Activated gamma-delta T cell treated with anti-CD3 and anti-CD28 coated beads, Interleukin-2, amount 50 U/mL, for 16 hours (primary cell): ENCODE data around the gene PHLDA3.
"Not testable (repeated sequence)": the region's sequence is repeated elsewhere in the genome, so short reads cannot be mapped to it uniquely, and the experiment has no call there.

Source experiments
- DNase-seq: peaks from one replicate; pipeline ENCODE4 v3.0.0-alpha.2; 2020; ENCODE audit warnings: low read depth

Gene PHLDA3

GRCh38 chr1:201503397-201504176 lies 34.6 kb upstream of the PHLDA3 start:
- DNase-seq, result no peak

GRCh38 chr1:201502511-201502857 lies 33.5 kb upstream of the PHLDA3 start:
- DNase-seq, result no peak

GRCh38 chr1:201501812-201502510 lies 33.0 kb upstream of the PHLDA3 start:
- no peak for DNase-seq

- no peak for DNase-seq
Measured at GRCh38 chr1:201501144-201501543, 32.2 kb upstream of the PHLDA3 start.

DNA sequence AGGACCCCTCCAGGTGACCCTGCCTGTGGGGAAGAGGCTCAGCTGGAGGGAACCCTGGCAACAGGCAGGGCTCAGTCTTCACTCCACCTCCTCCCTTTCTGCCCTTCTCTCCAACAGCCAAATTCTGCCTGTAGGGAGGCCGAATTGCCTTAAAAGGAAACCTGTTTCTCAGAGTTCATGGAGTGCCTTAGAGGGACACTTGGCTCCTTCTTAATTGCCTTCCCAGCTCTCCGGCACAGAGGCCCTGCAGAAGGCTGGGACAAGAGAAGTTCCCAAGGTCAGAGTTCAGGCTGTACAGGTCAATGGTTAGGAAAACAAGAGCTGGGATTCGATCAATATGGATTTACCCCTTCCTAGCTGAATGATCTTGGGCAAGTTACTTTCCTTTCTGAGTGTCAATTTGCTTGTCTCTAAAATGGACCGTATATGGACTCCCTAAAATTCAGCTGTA lies 31.7 kb upstream of the PHLDA3 start:
- DNase-seq, result no peak

- no peak for DNase-seq
Measured at GRCh38 chr1:201499795-201500669, 31.0 kb upstream of the PHLDA3 start.

- no peak for DNase-seq
Measured at GRCh38 chr1:201499191-201499590, 30.2 kb upstream of the PHLDA3 start.

GRCh38 chr1:201498621-201499020 lies 29.6 kb upstream of the PHLDA3 start:
- no peak for DNase-seq

GRCh38 chr1:201497935-201498509 lies 29.0 kb upstream of the PHLDA3 start:
- DNase-seq, result no peak

DNA sequence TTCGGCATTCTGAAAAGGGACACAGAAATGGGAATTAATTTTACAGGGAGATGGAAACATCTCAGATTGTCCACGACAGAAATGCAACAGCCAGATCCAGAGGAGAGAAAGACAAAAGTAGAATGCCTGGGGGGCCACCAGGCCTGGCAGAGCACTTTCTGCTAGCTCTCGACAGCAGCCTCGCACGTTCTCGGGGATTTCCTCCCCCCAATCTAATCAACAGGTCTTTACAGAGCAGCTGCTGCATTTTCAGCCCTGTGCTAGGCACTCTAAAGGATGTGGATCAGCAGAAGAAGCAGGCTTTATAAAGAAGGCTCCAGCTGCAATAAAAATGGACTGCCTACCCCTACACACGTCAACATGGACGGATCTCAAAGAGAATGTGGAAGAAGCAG lies 27.3 kb upstream of the PHLDA3 start:
- no peak for DNase-seq

GRCh38 chr1:201495551-201496295 lies 26.7 kb upstream of the PHLDA3 start:
- no peak for DNase-seq

DNA sequence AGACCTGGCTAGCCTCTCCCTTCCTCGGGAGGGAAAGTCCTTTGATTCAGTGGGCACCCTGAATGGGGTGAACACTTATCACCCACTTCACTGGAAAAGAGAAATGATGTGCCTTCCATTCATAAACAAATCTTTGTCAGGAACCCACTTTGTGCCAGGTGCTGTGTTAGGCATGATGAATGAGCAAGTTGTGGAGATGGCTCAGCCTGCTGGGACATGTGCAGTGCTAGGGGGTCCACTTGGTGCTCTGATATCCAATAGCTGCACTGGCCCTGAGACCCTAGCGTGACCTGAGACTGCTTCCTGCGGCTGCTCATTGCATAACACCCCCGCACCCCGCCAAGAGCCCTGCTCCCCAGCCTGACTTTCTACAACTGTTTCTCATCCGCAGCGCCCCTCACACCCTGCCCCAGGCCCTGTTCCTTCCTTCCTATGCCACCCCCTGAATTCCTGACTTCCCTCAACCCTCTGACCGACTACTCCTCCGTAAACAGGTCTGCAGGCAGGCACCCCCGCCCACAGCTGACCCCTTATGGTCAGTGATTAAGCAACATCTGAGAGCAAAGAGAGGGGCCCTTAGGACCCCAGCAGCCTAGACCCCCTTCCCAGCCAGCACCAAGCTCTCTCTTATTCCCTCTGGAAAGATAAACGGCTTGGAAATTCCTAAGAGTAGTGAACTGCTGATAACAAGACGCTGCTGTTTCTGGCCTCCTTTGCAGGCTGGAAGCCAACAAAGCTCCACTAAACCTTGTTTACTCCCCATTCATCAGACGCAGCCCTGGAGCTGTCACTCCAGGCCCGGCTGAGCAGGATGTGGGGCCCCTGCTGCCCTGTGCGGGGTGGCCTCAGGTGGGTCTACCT lies 25.0 kb upstream of the PHLDA3 start:
- no peak for DNase-seq

DNA sequence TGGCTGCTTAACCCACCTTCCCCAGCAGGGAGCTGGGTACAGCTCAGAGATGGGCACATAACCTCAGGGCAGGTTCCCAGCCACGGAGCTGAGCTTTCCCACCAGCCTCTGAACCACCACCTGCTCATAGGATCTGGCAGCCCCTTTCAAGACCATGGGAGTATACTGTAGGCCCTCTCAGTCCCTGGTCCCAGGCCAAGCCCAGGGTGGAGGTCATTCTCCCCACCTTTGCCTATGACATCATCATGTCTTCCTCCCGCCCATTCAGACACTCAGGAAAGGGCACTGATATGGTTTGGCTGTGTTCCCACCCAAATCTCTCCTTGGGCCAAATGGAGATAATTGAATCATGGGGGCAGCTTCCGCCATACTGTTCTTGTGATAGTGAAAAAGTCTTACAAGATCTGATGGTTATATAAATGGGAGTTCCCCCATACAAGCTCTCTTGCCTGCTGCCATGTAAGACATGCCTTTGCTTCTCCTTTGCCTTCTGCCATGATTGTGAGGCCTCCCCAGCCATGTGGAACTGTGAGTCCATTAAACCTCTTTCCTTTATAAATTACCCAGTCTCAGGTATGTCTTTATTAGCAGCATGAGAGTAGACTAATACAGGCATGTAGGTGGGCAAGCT lies 24.2 kb upstream of the PHLDA3 start:
- DNase-seq, result not testable (repeated sequence)

DNA sequence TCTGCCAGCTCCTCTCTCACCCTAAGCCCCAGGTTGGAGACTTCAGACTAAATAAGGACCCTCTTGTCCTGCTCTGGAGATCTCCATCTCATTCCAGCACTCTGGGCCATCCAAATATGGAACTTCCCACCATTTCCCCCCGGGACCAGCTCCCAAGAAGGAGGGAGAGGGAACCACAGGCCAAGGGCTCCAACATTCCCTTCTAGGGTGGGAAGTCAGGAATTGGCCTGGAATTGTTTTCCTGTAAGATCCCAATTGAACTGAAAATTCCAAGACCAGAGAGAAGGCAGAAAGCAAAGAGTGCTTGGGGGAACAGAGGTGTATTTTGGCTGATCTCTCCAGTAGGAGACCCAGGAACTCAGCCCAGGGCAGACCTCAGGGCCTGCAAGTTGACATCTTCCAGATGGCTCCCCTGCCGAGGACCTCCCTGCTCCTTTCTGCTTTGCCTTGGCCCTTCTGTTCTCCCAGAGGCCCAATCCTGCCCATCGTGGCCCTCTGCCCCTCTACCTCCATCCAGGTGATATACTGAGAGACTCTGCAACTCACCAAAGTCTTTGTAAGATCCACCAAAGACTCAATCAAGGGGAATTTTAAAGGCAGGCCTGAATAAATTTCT lies 23.0 kb upstream of the PHLDA3 start:
- no peak for DNase-seq

DNA sequence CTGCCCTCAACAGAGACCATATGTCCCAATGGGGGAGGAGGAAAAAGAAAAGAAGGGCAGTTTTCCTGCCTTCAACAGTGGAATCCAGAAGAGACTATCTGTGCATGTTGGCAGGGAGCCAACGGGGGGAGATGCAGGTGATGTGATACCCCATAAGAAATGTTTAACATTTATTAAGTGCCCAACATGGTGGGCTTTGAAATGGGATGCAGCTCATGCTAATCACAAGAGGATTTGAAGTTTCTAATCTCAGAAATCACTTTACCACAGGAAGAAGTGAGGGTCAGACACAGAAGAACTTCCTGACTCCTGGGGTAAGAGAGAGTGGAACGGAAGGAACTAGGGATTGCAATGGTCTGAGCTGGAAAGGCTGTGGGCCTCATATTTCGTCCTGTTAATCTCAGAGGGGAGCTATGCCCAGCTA lies 21.7 kb upstream of the PHLDA3 start:
- no peak for DNase-seq

GRCh38 chr1:201489643-201490261 lies 20.8 kb upstream of the PHLDA3 start:
- no peak for DNase-seq

GRCh38 chr1:201488830-201489589 lies 20.0 kb upstream of the PHLDA3 start:
- no peak for DNase-seq

- DNase-seq, result no peak
Measured at GRCh38 chr1:201487742-201488141, 18.8 kb upstream of the PHLDA3 start.
